GM20000 (cell line): ENCODE measurements around the gene CHD5.

Source experiments
- DNase-seq: peaks from one replicate; pipeline ENCODE4 v3.0.0; 2012; ENCODE audit warnings: low spot score
- TF ChIP-seq, protein P1 (sequence below): IDR thresholded peaks from 2 replicates; pipeline ENCODE4 v1.5.1; 2012; ENCODE audit warnings: mild to moderate bottlenecking, control low read depth; ENCODE audit errors: extremely low read depth, missing control alignments

Gene CHD5

DNA sequence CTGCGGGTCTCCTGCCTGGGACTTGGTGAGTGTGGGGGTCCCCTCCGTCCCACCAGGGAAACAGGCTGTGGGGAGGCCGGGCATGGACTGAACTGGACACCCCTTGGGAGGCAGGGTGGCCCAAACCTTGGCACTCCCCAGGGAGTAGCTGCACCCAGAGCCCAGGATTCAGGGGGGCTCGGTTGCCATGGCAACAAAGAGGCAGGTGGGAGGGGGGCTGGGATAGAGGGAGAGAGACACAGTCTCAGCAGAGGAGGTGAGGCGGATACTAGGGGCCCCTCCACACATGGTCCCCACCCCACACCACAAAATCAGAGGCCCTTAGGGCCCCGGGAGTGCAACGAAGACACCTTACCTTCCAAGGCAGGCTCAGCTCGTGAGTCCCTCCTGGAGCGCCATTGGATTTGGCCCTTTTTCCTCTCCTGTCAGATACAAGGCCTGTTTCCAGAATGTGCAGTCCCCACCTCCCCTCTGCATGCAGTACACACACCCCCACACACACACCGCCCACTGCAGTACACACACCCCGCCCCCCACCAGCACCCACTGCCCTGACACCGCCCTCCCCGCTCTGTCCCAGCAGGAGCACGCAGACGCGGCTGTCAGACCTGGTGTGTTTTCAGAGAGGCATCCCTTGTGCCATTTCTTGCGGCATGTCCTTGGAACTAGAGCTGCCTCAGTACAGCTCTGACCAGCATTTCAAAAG is 107.2 kb downstream of the CHD5 start:
- DNase-seq: no peak
- TF ChIP-seq, protein P1, sequence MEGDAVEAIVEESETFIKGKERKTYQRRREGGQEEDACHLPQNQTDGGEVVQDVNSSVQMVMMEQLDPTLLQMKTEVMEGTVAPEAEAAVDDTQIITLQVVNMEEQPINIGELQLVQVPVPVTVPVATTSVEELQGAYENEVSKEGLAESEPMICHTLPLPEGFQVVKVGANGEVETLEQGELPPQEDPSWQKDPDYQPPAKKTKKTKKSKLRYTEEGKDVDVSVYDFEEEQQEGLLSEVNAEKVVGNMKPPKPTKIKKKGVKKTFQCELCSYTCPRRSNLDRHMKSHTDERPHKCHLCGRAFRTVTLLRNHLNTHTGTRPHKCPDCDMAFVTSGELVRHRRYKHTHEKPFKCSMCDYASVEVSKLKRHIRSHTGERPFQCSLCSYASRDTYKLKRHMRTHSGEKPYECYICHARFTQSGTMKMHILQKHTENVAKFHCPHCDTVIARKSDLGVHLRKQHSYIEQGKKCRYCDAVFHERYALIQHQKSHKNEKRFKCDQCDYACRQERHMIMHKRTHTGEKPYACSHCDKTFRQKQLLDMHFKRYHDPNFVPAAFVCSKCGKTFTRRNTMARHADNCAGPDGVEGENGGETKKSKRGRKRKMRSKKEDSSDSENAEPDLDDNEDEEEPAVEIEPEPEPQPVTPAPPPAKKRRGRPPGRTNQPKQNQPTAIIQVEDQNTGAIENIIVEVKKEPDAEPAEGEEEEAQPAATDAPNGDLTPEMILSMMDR: no peak

DNA sequence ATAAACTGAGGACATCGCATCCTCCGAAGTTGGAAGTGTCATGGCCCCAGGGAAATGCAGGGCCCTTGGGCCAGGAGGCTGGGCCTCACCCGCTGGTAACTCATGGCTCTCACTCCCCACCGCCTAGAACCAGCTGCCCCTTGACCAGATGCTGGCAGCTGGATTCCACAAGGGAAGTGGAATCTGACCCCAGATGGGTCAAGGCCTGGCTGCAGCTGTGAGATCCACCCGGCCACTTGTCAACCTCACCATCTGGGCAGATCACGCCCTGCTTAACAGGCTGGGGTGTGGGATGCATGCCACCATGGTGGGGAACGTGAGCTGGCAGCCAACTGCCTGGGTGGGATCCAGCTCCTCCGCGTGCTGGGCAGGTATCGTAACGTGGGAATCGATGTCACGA is 108.9 kb downstream of the CHD5 start:
- TF ChIP-seq, protein P1: no peak

DNA sequence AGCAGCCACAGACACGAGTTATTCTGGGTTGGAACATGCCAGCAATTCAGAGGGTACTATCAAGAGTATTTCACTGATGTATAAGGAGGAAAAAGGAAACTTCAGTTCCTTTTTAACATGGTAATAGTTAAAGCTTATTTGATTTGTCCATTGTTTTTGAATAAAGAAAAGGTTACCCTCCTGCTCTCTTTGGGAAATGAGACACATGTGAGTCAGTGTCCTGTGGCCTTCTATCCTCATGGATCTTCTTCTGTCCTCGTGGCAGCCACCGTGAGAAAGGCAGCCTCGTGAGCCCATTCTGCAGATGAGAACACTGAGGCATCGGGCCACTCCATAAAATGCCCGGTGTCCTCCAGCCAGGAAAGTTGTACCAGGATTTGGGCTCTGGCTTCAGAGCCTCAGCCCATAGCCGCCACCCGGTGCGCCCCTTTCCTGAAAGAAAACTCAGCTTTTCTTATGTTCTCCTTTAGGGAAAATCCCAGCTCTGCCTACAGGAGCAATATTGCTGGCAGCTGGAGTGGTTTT is 109.6 kb downstream of the CHD5 start:
- TF ChIP-seq, protein P1: no peak
- no peak for DNase-seq

More for the DNA sequence above, 108.9 kb downstream of the CHD5 start:
- no peak for DNase-seq

DNA sequence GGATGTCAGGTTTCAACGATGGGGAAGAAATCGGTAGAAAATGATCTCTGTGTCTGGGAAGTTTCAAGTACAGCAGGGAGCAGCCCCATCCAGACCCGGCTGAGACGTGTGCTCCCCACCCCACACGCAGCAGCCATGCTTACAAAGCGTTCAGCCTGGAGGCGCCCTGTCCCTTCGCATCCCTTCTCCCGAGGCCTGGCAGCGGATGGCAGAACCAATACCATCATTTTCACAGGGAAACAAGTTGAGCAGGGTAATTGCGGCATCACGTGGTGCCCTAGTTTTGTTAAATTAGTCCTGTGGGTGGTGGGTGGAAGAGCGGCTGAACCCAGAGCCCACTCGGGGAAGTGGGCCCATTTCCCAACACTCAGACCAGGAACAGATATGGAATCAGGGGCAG is 110.5 kb downstream of the CHD5 start:
- TF ChIP-seq, protein P1: no peak
- DNase-seq: no peak

DNA sequence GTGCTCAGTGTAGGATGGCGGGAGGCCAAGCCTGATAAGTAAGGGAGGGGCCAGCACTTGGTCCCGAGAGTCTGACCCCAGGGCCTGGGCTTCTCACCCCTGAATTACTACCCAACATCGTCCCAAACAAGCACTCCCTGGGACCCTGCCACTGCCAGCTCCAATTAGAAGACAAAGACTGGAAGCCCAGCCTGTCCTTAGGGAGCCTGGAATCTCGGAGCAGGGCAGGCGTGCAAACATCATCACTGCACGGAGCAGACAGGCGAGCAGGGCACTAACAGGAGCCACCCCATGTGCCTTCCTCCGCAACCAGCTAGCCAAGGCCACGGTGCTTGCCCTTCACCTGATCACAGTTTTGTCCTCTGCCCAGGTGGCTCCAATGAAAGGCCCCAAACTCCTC is 111.2 kb downstream of the CHD5 start:
- DNase-seq: no peak
- TF ChIP-seq, protein P1: no peak

DNA sequence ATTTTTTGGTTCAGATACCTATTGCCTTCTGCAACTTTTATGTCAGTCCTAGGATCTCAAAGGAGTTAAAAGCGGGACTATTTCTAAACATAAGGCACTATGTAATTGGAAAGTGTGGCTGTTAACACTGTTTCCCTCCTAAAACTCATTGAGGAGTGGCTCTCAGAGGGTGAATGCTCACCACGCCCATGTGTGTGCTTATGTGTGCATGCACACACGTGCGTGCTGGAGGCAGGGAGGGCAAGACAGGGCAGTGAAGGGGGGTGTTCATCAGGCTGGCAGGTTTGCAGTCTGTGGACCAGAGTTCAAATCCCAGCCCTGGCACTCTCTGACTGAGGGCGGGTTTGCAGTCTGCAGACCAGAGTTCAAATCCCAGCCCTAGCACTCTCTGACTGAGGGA is 112.0 kb downstream of the CHD5 start:
- TF ChIP-seq, protein P1: no peak

DNA sequence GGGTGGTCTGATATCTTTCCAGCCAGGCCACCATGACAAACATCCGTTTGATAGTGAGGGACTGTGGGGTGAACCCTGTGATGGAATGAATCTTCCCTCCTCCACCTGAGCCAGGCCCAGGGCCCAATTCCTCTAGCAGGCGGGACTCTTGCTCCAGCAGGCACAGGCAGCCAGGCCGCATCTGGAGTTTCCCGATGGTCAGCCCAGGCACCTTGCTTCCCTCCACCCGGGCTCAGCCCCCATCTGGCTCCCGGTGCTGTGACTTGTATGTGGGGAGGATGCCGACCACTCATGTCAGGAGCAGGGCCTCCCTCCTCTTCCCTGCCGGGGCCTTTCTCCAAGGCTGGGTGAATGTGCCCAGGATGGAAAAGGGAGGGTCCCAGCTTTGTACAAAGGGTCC is 113.4 kb downstream of the CHD5 start:
- TF ChIP-seq, protein P1: no peak
- no peak for DNase-seq

More for the DNA sequence above, 112.0 kb downstream of the CHD5 start:
- DNase-seq: no peak
